GM23338 (cell line): ENCODE results near the gene HOXC9.
A peak's percentile ranks its signal among the peaks of the same experiment; 100 is the strongest.

Source experiments
- EZH2 ChIP-seq: fragments of 200-600 bp; sonication (generic); IDR thresholded peaks from one replicate; pipeline ENCODE4 v1.8.0; 2017; ENCODE audit warnings: antibody characterized with exemption, mild to moderate bottlenecking, low read depth; ENCODE audit not compliant: unreplicated experiment
- JUNB ChIP-seq: IDR thresholded peaks from one replicate; pipeline ENCODE4 v1.6.1; 2016; ENCODE audit warnings: antibody characterized with exemption; ENCODE audit not compliant: unreplicated experiment
- STAT1 ChIP-seq: IDR thresholded peaks from one replicate; pipeline ENCODE4 v1.6.1; 2016; ENCODE audit warnings: antibody characterized with exemption; ENCODE audit not compliant: unreplicated experiment
- TF ChIP-seq, protein P1 (sequence below), 2 experiments: fragments of 200-600 bp in 1 of 2; sonication (generic) in 1 of 2; conservative IDR thresholded peaks; 2 replicates each; pipeline versions ENCODE4 v1.5.1 to v1.6.1; 2016 to 2017; ENCODE audit warnings: antibody characterized with exemption in 2 of 2, low read depth in 2 of 2, mild to moderate bottlenecking in 2 of 2, moderate library complexity in 1 of 2
- TF ChIP-seq, protein P2 (sequence below): IDR thresholded peaks from one replicate; pipeline ENCODE4 v1.6.1; 2018; ENCODE audit warnings: antibody characterized with exemption; ENCODE audit not compliant: unreplicated experiment

DNA sequence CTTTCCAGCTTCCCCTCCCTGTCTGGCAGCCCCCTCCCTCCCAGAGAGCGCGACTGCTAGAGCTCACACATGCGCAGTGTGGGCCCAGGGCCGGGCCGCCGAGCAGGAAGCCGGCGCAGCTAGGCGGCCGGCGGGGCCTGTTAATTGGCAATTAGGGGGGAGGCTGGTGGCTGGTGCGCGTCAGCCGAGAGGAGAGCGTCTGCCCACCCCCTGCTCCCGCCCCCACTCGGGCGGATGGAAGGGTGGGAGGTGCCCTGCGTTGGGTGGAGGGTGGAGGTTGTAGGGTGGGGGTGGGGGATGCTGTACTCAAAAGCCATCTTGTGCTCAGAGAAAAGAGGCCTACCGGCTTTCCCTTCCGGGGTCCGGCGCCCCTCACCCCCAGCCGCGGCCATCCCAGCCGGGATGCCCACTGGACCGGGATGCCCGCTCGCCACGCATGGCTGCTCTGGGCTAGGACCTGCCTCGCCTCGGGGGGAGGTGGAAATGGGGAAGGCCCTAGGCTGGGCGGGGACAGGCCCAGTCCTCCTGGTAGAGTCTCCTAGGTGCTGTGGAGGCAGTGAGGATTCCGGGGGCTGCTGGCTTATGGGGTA, 18.0 kb downstream of the HOXC9 start:
- TF ChIP-seq, protein P1, sequence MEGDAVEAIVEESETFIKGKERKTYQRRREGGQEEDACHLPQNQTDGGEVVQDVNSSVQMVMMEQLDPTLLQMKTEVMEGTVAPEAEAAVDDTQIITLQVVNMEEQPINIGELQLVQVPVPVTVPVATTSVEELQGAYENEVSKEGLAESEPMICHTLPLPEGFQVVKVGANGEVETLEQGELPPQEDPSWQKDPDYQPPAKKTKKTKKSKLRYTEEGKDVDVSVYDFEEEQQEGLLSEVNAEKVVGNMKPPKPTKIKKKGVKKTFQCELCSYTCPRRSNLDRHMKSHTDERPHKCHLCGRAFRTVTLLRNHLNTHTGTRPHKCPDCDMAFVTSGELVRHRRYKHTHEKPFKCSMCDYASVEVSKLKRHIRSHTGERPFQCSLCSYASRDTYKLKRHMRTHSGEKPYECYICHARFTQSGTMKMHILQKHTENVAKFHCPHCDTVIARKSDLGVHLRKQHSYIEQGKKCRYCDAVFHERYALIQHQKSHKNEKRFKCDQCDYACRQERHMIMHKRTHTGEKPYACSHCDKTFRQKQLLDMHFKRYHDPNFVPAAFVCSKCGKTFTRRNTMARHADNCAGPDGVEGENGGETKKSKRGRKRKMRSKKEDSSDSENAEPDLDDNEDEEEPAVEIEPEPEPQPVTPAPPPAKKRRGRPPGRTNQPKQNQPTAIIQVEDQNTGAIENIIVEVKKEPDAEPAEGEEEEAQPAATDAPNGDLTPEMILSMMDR (conservative IDR thresholded peaks at IDR 0.05; ENCODE audit: low read depth in 2 of 2) = no peak
- TF ChIP-seq JUNB (no peak), EZH2 (peak; percentile 68), STAT1 (no peak)
- TF ChIP-seq, protein P2, sequence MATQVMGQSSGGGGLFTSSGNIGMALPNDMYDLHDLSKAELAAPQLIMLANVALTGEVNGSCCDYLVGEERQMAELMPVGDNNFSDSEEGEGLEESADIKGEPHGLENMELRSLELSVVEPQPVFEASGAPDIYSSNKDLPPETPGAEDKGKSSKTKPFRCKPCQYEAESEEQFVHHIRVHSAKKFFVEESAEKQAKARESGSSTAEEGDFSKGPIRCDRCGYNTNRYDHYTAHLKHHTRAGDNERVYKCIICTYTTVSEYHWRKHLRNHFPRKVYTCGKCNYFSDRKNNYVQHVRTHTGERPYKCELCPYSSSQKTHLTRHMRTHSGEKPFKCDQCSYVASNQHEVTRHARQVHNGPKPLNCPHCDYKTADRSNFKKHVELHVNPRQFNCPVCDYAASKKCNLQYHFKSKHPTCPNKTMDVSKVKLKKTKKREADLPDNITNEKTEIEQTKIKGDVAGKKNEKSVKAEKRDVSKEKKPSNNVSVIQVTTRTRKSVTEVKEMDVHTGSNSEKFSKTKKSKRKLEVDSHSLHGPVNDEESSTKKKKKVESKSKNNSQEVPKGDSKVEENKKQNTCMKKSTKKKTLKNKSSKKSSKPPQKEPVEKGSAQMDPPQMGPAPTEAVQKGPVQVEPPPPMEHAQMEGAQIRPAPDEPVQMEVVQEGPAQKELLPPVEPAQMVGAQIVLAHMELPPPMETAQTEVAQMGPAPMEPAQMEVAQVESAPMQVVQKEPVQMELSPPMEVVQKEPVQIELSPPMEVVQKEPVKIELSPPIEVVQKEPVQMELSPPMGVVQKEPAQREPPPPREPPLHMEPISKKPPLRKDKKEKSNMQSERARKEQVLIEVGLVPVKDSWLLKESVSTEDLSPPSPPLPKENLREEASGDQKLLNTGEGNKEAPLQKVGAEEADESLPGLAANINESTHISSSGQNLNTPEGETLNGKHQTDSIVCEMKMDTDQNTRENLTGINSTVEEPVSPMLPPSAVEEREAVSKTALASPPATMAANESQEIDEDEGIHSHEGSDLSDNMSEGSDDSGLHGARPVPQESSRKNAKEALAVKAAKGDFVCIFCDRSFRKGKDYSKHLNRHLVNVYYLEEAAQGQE = no peak
